SK-N-SH (cell line): ENCODE data around the gene C9orf85. TPM values are rescaled to one million over a fixed set of nuclear protein-coding genes. Genes with fewer than 3 reads are reported as not detected.

Source experiments
- CTCF ChIA-PET: fragments of 300-600, 350-600 bp; formaldehyde crosslinking; extraction: SDS; loops from one replicate; lab custom pipeline; 2021; lab: Yijun Ruan, JAX
- POLR2A ChIA-PET: fragments of 350-600 bp; sonication (Branson Sonifier 250); formaldehyde crosslinking; extraction: SDS; loops from one replicate; lab custom pipeline; 2020; ENCODE audit warnings: antibody characterized with exemption, inconsistent platforms; lab: Yijun Ruan, JAX
- DNase-seq: peaks from one replicate; pipeline ENCODE4 v3.0.0; 2012
- H2AFZ ChIP-seq: fragments of 200-600 bp; sonication (generic); 2 replicates; pipeline ENCODE4 v1.8.1; 2016; ENCODE audit warnings: antibody characterized with exemption, mild to moderate bottlenecking, low read depth
- H3F3A ChIP-seq: fragments of 200-600 bp; sonication (generic); replicated peaks from 2 replicates; pipeline ENCODE3; 2016; ENCODE audit warnings: antibody characterized with exemption, mild to moderate bottlenecking; ENCODE audit not compliant: insufficient read depth
- H3K27ac ChIP-seq, 2 experiments: fragments of 200-500 bp in 1 of 2; fragments of 200-600 bp in 1 of 2; sonication (Bioruptor generic) in 1 of 2; sonication (generic), shearing (Covaris generic) in 1 of 2; 2 replicates each; pipeline versions ENCODE4 v1.5.1 to v1.6.1; 2014 to 2016; ENCODE audit warnings: low read depth in 2 of 2, inconsistent platforms in 1 of 2, low read length in 1 of 2, mild to moderate bottlenecking in 1 of 2, mixed read lengths in 1 of 2
- H3K27me3 ChIP-seq: fragments of 200-600 bp; sonication (generic), shearing (Covaris generic); 2 replicates; pipeline ENCODE4 v1.6.1; 2016; ENCODE audit warnings: mixed run types; ENCODE audit not compliant: insufficient read depth
- H3K36me3 ChIP-seq, 2 experiments: fragments of 200-500 bp in 1 of 2; fragments of 200-600 bp in 1 of 2; sonication (Bioruptor generic) in 1 of 2; sonication (generic) in 1 of 2; replicated peaks in 1 of 2; 2 replicates each; pipeline versions ENCODE3 to v1.5.1; 2014 to 2016; ENCODE audit warnings: low read length in 1 of 2, mild to moderate bottlenecking in 1 of 2; ENCODE audit not compliant: insufficient read depth in 2 of 2, control insufficient read depth in 1 of 2
- H3K4me1 ChIP-seq, 2 experiments: fragments of 200-500 bp in 1 of 2; fragments of 200-600 bp in 1 of 2; sonication (Bioruptor generic) in 1 of 2; sonication (generic), shearing (Covaris generic) in 1 of 2; 2 replicates each; pipeline versions ENCODE4 v1.5.1 to v1.6.1; 2014 to 2016; ENCODE audit warnings: low read depth in 1 of 2, low read length in 1 of 2, mixed run types in 1 of 2; ENCODE audit not compliant: insufficient read depth in 2 of 2, control insufficient read depth in 1 of 2
- H3K4me2 ChIP-seq: fragments of 200-600 bp; sonication (generic), shearing (Covaris generic); 2 replicates; pipeline ENCODE4 v1.6.1; 2017; ENCODE audit warnings: mixed run types
- H3K4me3 ChIP-seq, 2 experiments: fragments of 200-500 bp in 1 of 2; fragments of 200-600 bp in 1 of 2; sonication (Bioruptor generic) in 1 of 2; sonication (generic), shearing (Covaris generic) in 1 of 2; 2 replicates each; pipeline versions ENCODE4 v1.5.1 to v1.8.1; 2014 to 2016; ENCODE audit warnings: low read depth in 2 of 2, inconsistent platforms in 1 of 2, low read length in 1 of 2, mild to moderate bottlenecking in 1 of 2, mixed read lengths in 1 of 2, moderate library complexity in 1 of 2
- H3K79me2 ChIP-seq: fragments of 200-600 bp; sonication (generic); 2 replicates; pipeline ENCODE4 v1.8.1; 2017; ENCODE audit warnings: mild to moderate bottlenecking; ENCODE audit not compliant: insufficient read depth
- H3K9ac ChIP-seq: fragments of 200-600 bp; sonication (generic); 2 replicates; pipeline ENCODE4 v1.6.1; 2017; ENCODE audit warnings: mixed run types
- H3K9me2 ChIP-seq: fragments of 200-600 bp; sonication (generic); 2 replicates; pipeline ENCODE4 v1.6.1; 2017; ENCODE audit warnings: mixed run types
- H3K9me3 ChIP-seq: fragments of 200-600 bp; sonication (generic); 2 replicates; pipeline ENCODE4 v1.6.1; 2017; ENCODE audit warnings: mixed run types, mild to moderate bottlenecking, moderate library complexity
- H4K20me1 ChIP-seq: fragments of 200-600 bp; sonication (generic); 2 replicates; pipeline ENCODE4 v1.6.1; 2017; ENCODE audit warnings: mild to moderate bottlenecking, mixed run types; ENCODE audit not compliant: insufficient read depth
- CHD2 ChIP-seq: fragments of 150-350 bp; IDR thresholded peaks from 2 replicates; pipeline ENCODE4 v1.6.1; 2018; ENCODE audit warnings: low read length; ENCODE audit not compliant: partially characterized antibody
- CTCF ChIP-seq: fragments of 200-600 bp; sonication (generic); IDR thresholded peaks from 2 replicates; pipeline ENCODE4 v1.6.1; 2017; ENCODE audit warnings: antibody characterized with exemption, mild to moderate bottlenecking, moderate library complexity
- EZH2phosphoT487 ChIP-seq: fragments of 200-600 bp; sonication (generic); IDR thresholded peaks from 2 replicates; pipeline ENCODE4 v1.6.1; 2017; ENCODE audit warnings: low read depth, mixed run types, mild to moderate bottlenecking, antibody characterized with exemption, moderate library complexity, borderline replicate concordance
- FOSL2 ChIP-seq: IDR thresholded peaks from 2 replicates; pipeline ENCODE4 v1.4.0; 2012; ENCODE audit warnings: low read depth, mild to moderate bottlenecking, moderate library complexity, borderline replicate concordance
- GATA2 ChIP-seq: sonication (generic); formaldehyde crosslinking; IDR thresholded peaks from 2 replicates; pipeline ENCODE4 v1.5.0; 2020; ENCODE audit warnings: mild to moderate bottlenecking, missing genetic modification reagents
- IRF3 ChIP-seq: fragments of 150-350 bp; IDR thresholded peaks from 2 replicates; pipeline ENCODE4 v1.6.1; 2016; ENCODE audit warnings: mild to moderate bottlenecking, low read depth, low read length
- NRF1 ChIP-seq: IDR thresholded peaks from 2 replicates; pipeline ENCODE4 v1.6.1; 2012; ENCODE audit warnings: low read depth, mild to moderate bottlenecking, low read length
- POLR2AphosphoS5 ChIP-seq: IDR thresholded peaks from 2 replicates; pipeline ENCODE4 v1.6.1; 2012; ENCODE audit warnings: low read depth, low read length
- RAD21 ChIP-seq: IDR thresholded peaks from 2 replicates; pipeline ENCODE4 v1.6.1; 2012; ENCODE audit warnings: mild to moderate bottlenecking, low read length
- RCOR1 ChIP-seq: fragments of 150-350 bp; IDR thresholded peaks from 2 replicates; pipeline ENCODE4 v1.6.1; 2017; ENCODE audit warnings: antibody characterized with exemption, low read length
- SIN3A ChIP-seq: IDR thresholded peaks from 2 replicates; pipeline ENCODE4 v1.6.1; 2012; ENCODE audit warnings: low read depth, mild to moderate bottlenecking, low read length, moderate library complexity, borderline replicate concordance
- TAF1 ChIP-seq: IDR thresholded peaks from 2 replicates; pipeline ENCODE4 v1.6.1; 2012; ENCODE audit warnings: low read depth, mild to moderate bottlenecking, low read length, moderate library complexity, borderline replicate concordance
- TEAD4 ChIP-seq: IDR thresholded peaks from 2 replicates; pipeline ENCODE4 v1.4.0; 2012; ENCODE audit warnings: mild to moderate bottlenecking, borderline replicate concordance; ENCODE audit not compliant: insufficient read depth
- WGBS: methylation state at CpG from one replicate; pipeline ENCODE4 v1.1.6; 2017; ENCODE audit warnings: low lambda C conversion rate; 5-methylcytosine and 5-hydroxymethylcytosine counted together
- polyA plus RNA-seq, 3 experiments: library from polyadenylated mRNA; depleted of rRNA; stranded (reverse); fragments of >200 nt; gene quantifications; 2 replicates each; pipeline ENCODE4 v1.2.3, GENCODE V29; 2012
- TF ChIP-seq, protein P1 (sequence below): IDR thresholded peaks from 2 replicates; pipeline ENCODE4 v1.4.0; 2012; ENCODE audit warnings: low read depth, borderline replicate concordance

The C9orf85 gene
- polyA plus RNA-seq, 1 of the 3 experiments (the other 2 are of a cell fraction), result 11.1 TPM

DNA sequence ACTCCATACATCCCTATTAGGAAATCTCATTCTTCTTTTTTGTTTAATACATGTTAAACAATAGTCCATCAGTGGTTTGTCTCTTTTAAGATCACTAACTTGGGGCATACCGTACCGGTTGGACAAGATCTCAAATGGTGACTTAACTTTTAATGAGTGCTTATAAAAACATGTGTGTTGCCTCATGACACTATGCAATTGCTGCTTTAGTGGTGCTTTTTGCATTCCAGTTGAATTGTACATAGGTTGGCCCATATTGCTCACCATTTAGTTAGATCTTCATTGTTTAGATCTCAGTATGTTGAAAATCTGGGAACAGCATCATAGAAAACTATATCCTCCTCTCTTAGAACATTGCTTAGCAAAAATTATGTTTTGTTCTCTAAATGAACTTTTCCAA, 17.8 kb downstream of the C9orf85 start:
- peaks cover 0 to 8% of the 10 kb centered on the region in 2 experiments for H3K36me3 ChIP-seq
- no peaks in the 10 kb centered on the region for H3K27me3 ChIP-seq
- H3K9me2 ChIP-seq, result no peaks in the 10 kb centered on the region
- WGBS, result 100% methylated on average over 2 of the region's 2 CpGs
- peaks cover 3% of the 10 kb centered on the region for H3F3A ChIP-seq
- CTCF ChIA-PET, result no interaction called here
- H3K9ac ChIP-seq, result no peak overlapping the region
- H3K4me2 ChIP-seq, result no peak overlapping the region
- H3K9me3 ChIP-seq, result no peaks in the 10 kb centered on the region
- no peaks in the 10 kb centered on the region for H3K4me1 ChIP-seq
- 0 out of 2 replicates have a peak, but pooled peaks cover 2% of the 10 kb centered on the region for H4K20me1 ChIP-seq
- no peak overlapping the region for H2AFZ ChIP-seq
- no peak for DNase-seq
- H3K27ac ChIP-seq, result peak overlapping the region in 1 of 2 experiments; percentile 14; a peak in 2 of 4 replicates
- POLR2A ChIA-PET, result no interaction called here
- TF ChIP-seq, protein P1, sequence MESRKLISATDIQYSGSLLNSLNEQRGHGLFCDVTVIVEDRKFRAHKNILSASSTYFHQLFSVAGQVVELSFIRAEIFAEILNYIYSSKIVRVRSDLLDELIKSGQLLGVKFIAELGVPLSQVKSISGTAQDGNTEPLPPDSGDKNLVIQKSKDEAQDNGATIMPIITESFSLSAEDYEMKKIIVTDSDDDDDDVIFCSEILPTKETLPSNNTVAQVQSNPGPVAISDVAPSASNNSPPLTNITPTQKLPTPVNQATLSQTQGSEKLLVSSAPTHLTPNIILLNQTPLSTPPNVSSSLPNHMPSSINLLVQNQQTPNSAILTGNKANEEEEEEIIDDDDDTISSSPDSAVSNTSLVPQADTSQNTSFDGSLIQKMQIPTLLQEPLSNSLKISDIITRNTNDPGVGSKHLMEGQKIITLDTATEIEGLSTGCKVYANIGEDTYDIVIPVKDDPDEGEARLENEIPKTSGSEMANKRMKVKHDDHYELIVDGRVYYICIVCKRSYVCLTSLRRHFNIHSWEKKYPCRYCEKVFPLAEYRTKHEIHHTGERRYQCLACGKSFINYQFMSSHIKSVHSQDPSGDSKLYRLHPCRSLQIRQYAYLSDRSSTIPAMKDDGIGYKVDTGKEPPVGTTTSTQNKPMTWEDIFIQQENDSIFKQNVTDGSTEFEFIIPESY, result no peak
- TF ChIP-seq FOSL2 (no peak), NRF1 (no peak), TEAD4 (no peak), GATA2 (CRISPR knock-in tag) (no peak), POLR2AphosphoS5 (no peak), CHD2 (no peak), EZH2phosphoT487 (no peak), IRF3 (no peak), SIN3A (no peak), RCOR1 (no peak)
- H3K4me3 ChIP-seq, result no peak overlapping the region
- H3K79me2 ChIP-seq, result peaks cover 50% of the 10 kb centered on the region; the same call in 1 of the 2 replicates

DNA sequence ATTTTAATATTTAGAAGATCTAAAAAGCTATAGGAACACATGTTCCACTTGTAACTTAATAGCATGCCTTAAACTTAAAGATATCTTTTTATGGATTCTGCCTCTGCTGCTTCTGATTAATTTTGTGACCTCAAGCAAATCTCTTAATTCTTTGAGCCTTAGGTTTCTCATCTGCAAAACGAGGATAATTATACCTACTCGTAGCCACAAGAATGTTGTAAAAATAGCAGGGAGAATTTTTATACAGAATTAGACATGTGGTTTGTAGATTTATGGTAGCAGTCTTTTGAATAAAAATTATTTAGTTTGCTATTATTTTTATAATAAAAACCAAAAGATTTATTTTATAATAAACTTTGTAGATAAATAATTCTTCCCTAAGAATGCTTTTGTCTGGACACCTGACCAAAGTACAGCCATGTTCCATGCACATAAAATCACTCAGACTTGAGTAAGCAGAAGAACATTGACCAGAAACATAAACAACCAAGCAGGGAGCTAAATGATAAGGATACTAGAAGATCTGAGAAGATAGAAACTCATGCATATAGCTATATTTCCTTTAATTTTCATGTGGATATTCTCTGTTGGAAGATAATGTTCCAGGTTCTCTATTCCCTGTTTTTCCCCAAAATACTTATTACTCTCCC, 18.5 kb downstream of the C9orf85 start:
- WGBS, result 74% methylated on average over 2 of the region's 2 CpGs
- Histone ChIP-seq H2AFZ (no peak overlapping the region), H3K27ac (peak overlapping the region in 1 of 2 experiments; percentile 14; a peak in 2 of 4 replicates), H3K4me1 (no peaks in the 10 kb centered on the region), H3K27me3 (no peaks in the 10 kb centered on the region), H3K9me2 (no peaks in the 10 kb centered on the region), H3K36me3 (peaks cover 0 to 7% of the 10 kb centered on the region in 2 experiments), H3K4me2 (no peak overlapping the region), H4K20me1 (0 out of 2 replicates have a peak, but pooled peaks cover 2% of the 10 kb centered on the region), H3F3A (peaks cover 3% of the 10 kb centered on the region), H3K9me3 (no peaks in the 10 kb centered on the region), H3K4me3 (no peak overlapping the region), H3K9ac (no peak overlapping the region), H3K79me2 (peaks cover 46% of the 10 kb centered on the region; the same call in 1 of the 2 replicates)
- TF ChIP-seq RAD21 (no peak), TAF1 (no peak), CTCF (no peak)
- no peak for DNase-seq
- CTCF ChIA-PET, result interaction anchor here (1.8 kb wide), 1 partner anchor 16 kb away, joined by 6 read pairs; no protein-coding TSS in a partner anchor
- POLR2A ChIA-PET, result no interaction called here
